DMS114 treated with DMSO at 0.1 percent for 48 hours (cell line): ENCODE results near the gene C19orf44.

Experiments
- DNase-seq: peaks from one replicate; lab custom pipeline; 2025; ENCODE audit not compliant: unreplicated experiment; lab: John Stamatoyannopoulos, UW

The C19orf44 gene

GRCh38 chr19:16516381-16516780, 20.2 kb downstream of the C19orf44 start:
- no peak for DNase-seq

GRCh38 chr19:16516923-16517610, 20.9 kb downstream of the C19orf44 start:
- no peak for DNase-seq

- DNase-seq = no peak
Observed at GRCh38 chr19:16518061-16518460, 21.9 kb downstream of the C19orf44 start.

GRCh38 chr19:16518483-16519229, 22.5 kb downstream of the C19orf44 start:
- no peak for DNase-seq

GRCh38 chr19:16519230-16519687, 23.1 kb downstream of the C19orf44 start:
- DNase-seq = no peak

GRCh38 chr19:16520074-16520973, 24.1 kb downstream of the C19orf44 start:
- no peak for DNase-seq

- DNase-seq = no peak
Observed at GRCh38 chr19:16520986-16521624, 24.9 kb downstream of the C19orf44 start.

GRCh38 chr19:16521715-16522289, 25.6 kb downstream of the C19orf44 start:
- DNase-seq = no peak

GRCh38 chr19:16522559-16523377, 26.6 kb downstream of the C19orf44 start:
- no peak for DNase-seq

GRCh38 chr19:16524991-16525734, 29.0 kb downstream of the C19orf44 start:
- no peak for DNase-seq

GRCh38 chr19:16525751-16526481, 29.7 kb downstream of the C19orf44 start:
- no peak for DNase-seq

GRCh38 chr19:16527334-16527935, 31.2 kb downstream of the C19orf44 start:
- DNase-seq = no peak

GRCh38 chr19:16527971-16528521, 31.9 kb downstream of the C19orf44 start:
- DNase-seq = no peak

GRCh38 chr19:16529466-16530144, 33.4 kb downstream of the C19orf44 start:
- DNase-seq = no peak

GRCh38 chr19:16530540-16531379, 34.6 kb downstream of the C19orf44 start:
- DNase-seq = no peak

- DNase-seq = no peak
Observed at GRCh38 chr19:16531380-16531669, 35.1 kb downstream of the C19orf44 start.
